ENCODE measurements around the gene SMIM7.

DNA sequence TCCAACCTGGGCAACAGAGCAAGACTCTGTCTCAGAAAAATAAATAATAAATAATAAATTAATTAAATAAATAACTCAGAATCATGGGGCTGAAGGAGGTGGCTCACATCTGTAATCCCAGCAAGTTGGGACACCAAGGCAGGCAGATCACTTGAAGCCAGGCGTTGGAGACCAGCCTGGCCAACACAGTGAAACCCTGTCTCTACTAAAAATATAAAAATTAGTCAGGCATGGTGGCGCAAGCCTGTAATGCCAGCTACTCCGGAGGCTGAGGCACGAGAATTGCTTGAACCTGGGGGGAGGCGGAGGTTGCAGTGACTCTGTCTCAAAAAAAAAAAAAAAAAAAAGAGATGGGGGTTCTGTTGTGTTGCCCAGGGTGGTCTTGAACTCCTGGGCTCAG, 8.2 kb upstream of the SMIM7 start:
- no peak for TF ChIP-seq GATA3 (IDR thresholded peaks at IDR 0.05; ENCODE audit: low read depth, low read length)
- no peak for TF ChIP-seq GATA2 (IDR thresholded peaks at IDR 0.05; ENCODE audit: low read depth, low read length)

Measured in SH-SY5Y (cell line).